ENCODE measurements around the gene CCDC78. TPM values are rescaled to one million over a fixed set of nuclear protein-coding genes. Genes with fewer than 3 reads are reported as not detected.

Gene CCDC78
- total RNA-seq, 1 donor from 2014 or later = 3.9 TPM

DNA sequence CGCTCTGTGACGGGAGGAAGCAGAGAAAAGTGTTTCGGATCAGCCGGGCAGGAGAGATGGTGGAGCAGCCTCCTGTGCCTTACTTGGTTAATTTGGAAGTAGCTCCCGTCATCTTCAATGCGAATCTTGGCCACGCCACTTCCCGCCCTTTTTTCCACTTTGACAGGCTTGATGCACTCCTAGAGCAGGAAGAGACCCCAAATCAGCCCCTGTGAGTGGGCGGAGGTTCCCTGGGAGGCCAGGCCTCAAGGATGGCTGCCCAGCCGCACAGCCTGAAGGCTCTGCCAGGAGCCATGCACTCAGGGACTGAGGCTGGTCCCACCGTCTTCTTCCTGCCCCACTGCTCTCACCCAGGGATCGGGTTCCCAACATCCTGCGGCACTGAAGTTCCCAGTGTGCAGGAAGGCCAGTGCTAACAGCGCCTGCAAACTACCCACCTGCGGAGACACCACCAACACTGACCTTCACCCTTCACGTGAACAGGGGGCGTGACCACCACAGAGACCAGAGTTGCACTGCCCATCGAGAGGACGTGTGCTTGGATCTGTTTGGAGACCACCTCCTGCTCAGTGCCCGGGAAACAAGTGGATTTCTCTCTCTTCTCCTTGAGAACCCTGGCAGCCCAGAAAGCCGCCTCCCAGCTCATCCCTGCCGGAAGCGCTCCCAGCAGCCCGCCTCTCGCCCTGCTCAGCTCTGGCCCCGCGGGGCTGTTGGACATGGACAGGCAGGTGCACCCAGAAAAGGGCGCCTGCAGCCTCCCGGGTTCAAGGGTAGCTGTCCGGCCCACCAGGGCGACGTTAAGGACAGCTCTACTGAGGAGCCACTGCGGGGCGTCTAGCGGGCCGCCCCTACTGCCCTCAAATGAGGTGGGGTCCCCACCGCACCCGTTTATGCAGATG lies 13.6 kb upstream of the CCDC78 start:
- no peaks in the 10 kb centered on the region for H3K9me3 Mint-ChIP-seq
- H3K27me3 Mint-ChIP-seq = no peaks in the 10 kb centered on the region
- TF ChIP-seq, protein P1, sequence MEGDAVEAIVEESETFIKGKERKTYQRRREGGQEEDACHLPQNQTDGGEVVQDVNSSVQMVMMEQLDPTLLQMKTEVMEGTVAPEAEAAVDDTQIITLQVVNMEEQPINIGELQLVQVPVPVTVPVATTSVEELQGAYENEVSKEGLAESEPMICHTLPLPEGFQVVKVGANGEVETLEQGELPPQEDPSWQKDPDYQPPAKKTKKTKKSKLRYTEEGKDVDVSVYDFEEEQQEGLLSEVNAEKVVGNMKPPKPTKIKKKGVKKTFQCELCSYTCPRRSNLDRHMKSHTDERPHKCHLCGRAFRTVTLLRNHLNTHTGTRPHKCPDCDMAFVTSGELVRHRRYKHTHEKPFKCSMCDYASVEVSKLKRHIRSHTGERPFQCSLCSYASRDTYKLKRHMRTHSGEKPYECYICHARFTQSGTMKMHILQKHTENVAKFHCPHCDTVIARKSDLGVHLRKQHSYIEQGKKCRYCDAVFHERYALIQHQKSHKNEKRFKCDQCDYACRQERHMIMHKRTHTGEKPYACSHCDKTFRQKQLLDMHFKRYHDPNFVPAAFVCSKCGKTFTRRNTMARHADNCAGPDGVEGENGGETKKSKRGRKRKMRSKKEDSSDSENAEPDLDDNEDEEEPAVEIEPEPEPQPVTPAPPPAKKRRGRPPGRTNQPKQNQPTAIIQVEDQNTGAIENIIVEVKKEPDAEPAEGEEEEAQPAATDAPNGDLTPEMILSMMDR (conservative IDR thresholded peaks at IDR 0.05) = no peak
- H3K27ac Mint-ChIP-seq = no peak overlapping the region
- peak overlapping the region; percentile 80 for H3K4me3 Mint-ChIP-seq
- peaks cover 7% of the 10 kb centered on the region for H3K4me1 Mint-ChIP-seq (ENCODE audit: unreplicated experiment)
- no peaks in the 10 kb centered on the region for H3K36me3 Mint-ChIP-seq
- DNase-seq (ENCODE audit: extremely low spot score, unreplicated experiment) = no peak

DNA sequence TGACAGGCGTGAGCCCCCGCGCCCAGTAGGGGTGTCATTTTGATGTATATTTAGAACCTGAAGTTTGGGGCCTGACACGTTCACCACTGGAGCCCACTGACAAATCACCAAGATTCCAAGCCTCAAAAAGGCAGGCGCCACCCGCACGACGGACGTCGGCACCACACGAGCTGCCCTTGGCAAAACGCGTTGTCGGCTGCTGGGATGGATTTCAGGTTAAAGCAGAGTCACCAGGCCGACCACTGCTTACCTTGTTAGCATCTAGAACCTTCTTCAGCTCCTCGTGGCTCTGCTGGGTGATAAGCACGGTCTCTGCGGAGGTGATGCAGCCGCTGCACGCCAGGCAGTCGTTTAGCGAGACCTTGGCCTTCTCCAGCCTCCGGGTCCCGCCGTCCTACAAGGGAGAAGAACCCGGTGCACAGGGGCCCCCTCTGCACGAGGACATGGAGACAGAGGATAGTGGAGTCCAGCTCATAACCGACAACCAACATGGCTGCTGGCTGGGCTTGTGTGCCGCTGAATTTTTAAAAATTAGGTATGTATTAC lies 10.8 kb upstream of the CCDC78 start:
- no peak overlapping the region for H3K27ac Mint-ChIP-seq
- H3K4me3 Mint-ChIP-seq = no peak overlapping the region
- H3K36me3 Mint-ChIP-seq = no peaks in the 10 kb centered on the region
- peaks cover 7% of the 10 kb centered on the region for H3K4me1 Mint-ChIP-seq (ENCODE audit: unreplicated experiment)
- no peaks in the 10 kb centered on the region for H3K27me3 Mint-ChIP-seq
- H3K9me3 Mint-ChIP-seq = no peaks in the 10 kb centered on the region
- DNase-seq (ENCODE audit: extremely low spot score, unreplicated experiment) = no peak
- TF ChIP-seq, protein P1 (conservative IDR thresholded peaks at IDR 0.05) = no peak

DNA sequence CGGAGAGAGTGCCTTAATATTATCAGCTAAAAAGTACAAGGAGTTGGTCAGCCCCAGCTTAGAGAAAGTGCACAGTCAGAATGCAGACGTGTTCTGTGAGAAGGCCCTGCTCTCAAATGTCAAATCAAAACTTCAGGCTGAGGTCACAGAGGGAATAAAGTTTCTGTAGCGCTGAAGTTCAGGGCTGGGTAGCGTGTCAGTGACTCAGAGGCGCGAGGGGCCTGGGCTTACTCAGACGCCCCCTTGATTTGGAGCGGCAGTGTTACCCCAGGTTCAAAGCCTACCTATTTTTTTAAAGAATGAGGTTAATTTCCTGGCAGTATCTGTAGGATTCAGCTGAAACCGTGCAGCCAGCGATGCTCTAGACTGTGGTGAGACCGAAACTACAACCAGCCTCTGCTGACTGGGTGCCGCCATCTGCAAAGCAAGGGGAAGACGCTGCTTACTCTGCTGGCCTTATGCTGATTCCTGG lies 9.8 kb upstream of the CCDC78 start:
- H3K4me1 Mint-ChIP-seq (ENCODE audit: unreplicated experiment) = peaks cover 7% of the 10 kb centered on the region
- no peak for DNase-seq (ENCODE audit: extremely low spot score, unreplicated experiment)
- no peaks in the 10 kb centered on the region for H3K27me3 Mint-ChIP-seq
- no peaks in the 10 kb centered on the region for H3K36me3 Mint-ChIP-seq
- H3K9me3 Mint-ChIP-seq = no peaks in the 10 kb centered on the region
- TF ChIP-seq, protein P1 (conservative IDR thresholded peaks at IDR 0.05) = no peak
- H3K27ac Mint-ChIP-seq = no peak overlapping the region
- H3K4me3 Mint-ChIP-seq = no peak overlapping the region

DNA sequence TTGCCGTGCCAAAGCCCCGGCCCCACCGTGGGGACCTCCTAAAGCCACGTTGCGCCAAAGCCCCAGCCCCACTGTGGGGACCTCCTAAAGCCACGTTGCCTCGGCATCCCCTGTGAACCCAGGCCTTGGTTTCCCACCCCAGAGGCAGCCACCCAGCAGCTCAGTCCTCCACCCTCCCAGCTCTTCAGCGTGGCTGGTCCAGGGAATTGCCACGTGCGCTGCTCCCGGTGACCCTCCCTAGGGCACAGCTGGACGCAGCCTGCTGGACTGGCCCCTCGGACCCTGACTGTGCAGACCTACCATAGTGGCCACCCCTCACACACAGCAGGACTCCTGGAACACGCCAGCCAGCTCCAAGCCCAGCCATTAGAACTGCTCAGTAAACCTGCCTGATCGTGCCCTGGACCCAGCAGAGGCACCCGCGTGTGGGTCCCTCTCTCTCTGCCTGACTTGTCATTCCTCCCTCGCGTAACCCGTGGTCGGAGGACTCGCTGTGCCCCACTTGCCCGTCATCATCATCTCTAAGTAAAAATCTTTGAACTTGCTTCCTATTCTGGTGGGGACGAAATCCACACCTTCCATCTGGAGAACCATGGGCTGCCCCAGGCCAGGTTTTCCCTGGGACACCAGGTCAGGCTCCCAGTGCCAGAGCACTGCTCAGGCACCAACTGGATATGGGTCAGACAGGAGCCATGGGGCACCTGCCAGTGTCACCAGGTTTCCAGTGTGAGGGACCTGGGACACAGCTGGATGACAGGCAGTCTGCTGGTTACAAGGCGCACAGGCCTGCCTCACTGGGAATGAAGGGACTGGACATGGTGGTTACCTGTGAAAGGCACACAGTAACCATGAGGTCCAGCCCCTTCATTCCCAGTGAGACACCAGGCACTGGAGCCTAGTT lies 9.0 kb upstream of the CCDC78 start:
- no peaks in the 10 kb centered on the region for H3K27me3 Mint-ChIP-seq
- H3K27ac Mint-ChIP-seq = no peak overlapping the region
- DNase-seq (ENCODE audit: extremely low spot score, unreplicated experiment) = no peak
- TF ChIP-seq, protein P1 (conservative IDR thresholded peaks at IDR 0.05) = no peak
- peaks cover 7% of the 10 kb centered on the region for H3K4me1 Mint-ChIP-seq (ENCODE audit: unreplicated experiment)
- no peaks in the 10 kb centered on the region for H3K9me3 Mint-ChIP-seq
- H3K36me3 Mint-ChIP-seq = no peaks in the 10 kb centered on the region
- H3K4me3 Mint-ChIP-seq = no peak overlapping the region

DNA sequence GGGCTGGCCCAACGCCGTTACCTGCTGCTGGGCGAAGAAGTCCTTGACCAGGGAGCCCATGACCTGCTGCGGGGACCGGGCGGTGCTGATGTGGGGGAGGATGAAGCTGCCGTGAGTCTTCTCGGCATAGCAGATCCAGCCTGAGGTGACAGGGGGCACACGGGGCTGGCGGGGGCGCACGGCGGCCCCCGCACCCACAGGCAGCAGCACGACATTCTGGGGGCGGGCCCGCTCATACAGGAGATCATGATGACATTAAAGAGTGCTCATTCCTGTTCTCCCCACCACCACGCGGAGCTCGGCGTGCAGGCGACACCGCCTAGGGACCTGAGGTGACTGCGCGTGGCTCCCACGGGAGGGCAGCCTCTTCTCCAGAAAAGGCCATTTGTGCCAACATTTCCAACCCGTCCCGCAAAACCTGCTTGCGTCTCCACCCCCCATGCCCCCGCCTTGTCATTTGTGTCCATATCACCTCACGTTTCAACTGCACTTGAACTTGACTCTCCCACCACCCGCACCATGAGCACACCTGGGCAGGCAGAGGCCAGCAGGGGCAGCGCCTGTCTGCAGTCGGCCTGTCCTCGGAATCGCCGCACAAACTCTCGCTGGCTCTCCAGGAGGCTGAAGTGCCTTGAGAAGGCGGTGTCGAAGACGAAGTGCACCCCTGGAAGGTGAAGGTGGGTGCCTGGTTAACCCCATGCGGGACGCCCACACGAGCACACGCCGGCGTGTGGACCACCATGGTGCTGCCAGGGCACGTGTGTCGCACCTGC lies 8.2 kb upstream of the CCDC78 start:
- no peak for DNase-seq (ENCODE audit: extremely low spot score, unreplicated experiment)
- no peaks in the 10 kb centered on the region for H3K36me3 Mint-ChIP-seq
- TF ChIP-seq, protein P1 (conservative IDR thresholded peaks at IDR 0.05) = no peak
- H3K4me3 Mint-ChIP-seq = no peak overlapping the region
- H3K9me3 Mint-ChIP-seq = no peaks in the 10 kb centered on the region
- H3K4me1 Mint-ChIP-seq (ENCODE audit: unreplicated experiment) = peaks cover 4% of the 10 kb centered on the region
- no peaks in the 10 kb centered on the region for H3K27me3 Mint-ChIP-seq
- no peak overlapping the region for H3K27ac Mint-ChIP-seq
